Measurements from ENCODE around the gene NHS.
"Not testable (repeated sequence)": the region's sequence is repeated elsewhere in the genome, so short reads cannot be mapped to it uniquely, and the experiment has no call there.

NHS gene

DNA sequence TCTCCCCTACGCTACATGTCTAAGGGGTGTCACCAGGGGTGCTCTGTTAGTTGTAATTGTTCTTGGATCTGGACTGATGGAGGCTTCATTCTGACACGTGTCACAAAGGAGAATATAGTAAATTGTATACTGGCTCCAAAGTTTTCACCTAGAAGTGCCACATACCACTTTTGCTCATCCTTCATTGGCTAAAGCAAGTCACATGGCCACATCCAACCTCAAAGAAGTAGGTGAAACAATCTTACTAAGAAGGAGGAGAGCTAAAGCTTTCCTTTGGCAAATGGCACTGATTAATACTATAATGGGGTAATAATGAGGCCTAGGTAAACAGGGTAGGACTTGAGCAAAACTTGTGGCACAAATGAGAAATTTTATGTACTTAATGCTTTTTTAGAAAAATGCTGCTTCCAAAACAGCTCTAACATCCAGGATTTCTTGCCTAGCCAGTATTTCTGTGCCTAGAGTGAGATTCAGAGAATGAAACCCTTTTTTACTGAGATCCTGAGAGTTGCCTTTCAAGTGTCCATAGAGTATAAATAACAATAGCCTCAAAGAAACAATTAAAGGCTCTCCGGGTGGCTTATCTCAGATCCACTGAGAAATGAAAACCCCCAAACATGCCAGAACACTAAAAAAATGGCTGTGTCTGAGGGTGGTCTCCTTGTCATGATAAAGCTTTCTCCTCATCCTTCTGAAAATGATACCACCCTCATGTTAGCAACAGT, 34.7 kb downstream of the NHS start:
- DNase-seq = no peak

DNA sequence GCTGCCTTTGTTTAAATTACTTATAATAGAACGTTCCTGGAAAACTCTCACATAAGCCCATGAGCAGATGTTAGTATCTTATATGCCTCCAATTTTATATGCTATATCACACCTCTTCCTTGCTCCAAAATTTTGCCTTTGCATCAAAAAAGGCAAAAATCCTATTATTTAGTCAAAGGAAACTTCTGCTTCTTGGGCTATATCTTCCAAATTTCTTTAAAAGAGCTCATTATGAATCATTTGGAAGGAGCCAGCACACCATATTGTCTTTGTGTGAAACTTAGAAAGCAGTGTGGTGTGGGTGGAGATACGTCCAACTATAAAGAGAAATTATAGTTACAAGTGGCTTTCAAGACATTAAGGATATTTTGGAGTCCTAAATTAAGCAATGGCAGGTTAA, 35.7 kb downstream of the NHS start:
- DNase-seq = no peak

GRCh38 chrX:17411205-17411604, 36.2 kb downstream of the NHS start:
- DNase-seq = no peak

GRCh38 chrX:17412692-17413091, 37.7 kb downstream of the NHS start:
- no peak for DNase-seq

GRCh38 chrX:17413228-17413627, 38.2 kb downstream of the NHS start:
- DNase-seq = no peak

- DNase-seq = no peak
Measured at GRCh38 chrX:17414027-17414658, 39.1 kb downstream of the NHS start.

DNA sequence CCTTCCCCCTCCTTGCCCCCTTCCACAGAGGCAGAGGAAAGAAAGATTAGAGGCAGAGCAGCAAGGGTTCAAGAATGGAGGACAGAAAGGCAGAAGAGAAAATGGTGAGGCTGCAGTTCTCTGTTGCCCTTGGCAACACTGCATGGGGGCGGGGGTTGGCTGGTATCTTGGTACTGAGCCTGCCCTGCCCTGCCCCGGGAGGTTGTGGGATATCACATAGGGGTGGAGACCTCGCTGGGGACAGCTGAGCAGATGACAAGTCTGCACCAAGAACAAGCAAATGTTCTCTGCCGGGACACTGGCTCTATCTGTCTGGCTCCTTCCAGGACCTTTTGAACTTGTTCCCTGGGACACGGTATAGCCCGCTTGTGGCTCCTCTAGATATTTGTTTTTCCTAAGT, 39.8 kb downstream of the NHS start:
- no peak for DNase-seq

DNA sequence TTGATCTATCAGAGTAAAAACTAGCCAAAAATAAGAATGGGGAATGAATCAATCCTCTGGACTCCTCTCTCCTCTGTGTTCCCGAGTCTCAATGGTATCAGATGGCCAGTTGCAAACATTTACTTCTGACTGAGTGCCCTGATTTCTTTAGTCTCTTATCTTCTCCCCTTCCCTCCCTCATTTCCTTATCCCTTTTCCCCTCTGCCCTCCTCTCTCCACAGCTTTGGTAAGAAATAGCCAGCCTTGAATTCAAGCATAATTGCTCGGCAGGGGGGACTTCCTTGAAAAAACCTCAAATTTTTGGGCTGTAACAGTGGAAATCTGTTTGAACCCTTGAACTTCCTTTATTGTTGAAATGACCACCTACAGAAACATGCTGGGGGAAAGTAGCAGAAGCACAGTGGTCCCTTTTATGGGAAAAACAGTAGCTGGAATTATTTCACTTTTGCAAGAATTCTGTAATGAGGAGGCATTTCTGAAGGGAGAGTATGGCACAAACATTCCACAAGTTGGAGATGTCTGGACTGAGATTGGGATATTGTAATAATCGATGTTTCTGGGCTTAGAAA, 40.3 kb downstream of the NHS start:
- no peak for DNase-seq

- DNase-seq = no peak
Measured at GRCh38 chrX:17417372-17417771, 42.4 kb downstream of the NHS start.

DNA sequence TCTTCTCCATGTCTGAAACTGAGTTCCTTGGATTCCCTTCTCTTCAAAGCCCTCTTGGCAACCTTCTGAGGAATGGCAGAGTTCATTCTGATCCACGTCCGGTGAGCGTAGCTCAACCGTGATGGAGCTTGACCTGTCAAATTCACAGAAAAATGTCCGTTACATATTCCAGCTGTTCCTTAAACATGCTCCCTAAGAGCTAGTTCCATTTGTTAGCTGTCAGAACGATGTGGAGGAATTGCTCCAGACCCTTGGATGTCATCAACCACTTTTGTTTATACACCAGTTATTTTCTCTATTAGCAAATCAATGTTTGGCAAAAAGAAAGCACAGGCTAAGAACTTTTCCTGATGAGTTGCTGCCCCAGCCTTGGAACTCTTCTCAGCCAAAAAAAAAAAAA, 50.1 kb downstream of the NHS start:
- no peak for DNase-seq

GRCh38 chrX:17425551-17425950, 50.6 kb downstream of the NHS start:
- DNase-seq = no peak

DNA sequence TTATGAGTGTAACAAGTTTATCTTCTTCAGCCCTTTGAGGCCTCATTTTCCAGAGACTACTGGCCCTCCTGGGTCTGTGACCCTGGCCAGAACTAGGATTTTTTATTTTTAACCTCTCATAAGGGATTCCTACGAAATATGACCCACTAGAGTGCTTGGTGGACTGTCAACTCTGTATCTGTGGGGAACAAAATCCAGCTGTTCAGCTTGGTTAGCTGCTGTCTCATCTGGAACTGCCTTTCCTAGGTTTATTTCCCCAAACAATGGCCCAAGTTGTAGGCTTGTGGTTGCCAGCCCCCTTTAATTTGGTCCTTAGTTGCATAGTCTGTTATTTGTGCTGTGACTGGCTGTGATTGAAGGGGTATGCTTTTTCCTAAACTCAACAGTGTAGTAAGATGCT, 56.2 kb downstream of the NHS start:
- DNase-seq = no peak

GRCh38 chrX:17432158-17432557, 57.2 kb downstream of the NHS start:
- DNase-seq = no peak

GRCh38 chrX:17433965-17434364, 59.0 kb downstream of the NHS start:
- no peak for DNase-seq

- no peak for DNase-seq
Measured at GRCh38 chrX:17435476-17435875, 60.5 kb downstream of the NHS start.

GRCh38 chrX:17438221-17438620, 63.2 kb downstream of the NHS start:
- no peak for DNase-seq

- DNase-seq = no peak
Measured at GRCh38 chrX:17440258-17440657, 65.3 kb downstream of the NHS start.

DNA sequence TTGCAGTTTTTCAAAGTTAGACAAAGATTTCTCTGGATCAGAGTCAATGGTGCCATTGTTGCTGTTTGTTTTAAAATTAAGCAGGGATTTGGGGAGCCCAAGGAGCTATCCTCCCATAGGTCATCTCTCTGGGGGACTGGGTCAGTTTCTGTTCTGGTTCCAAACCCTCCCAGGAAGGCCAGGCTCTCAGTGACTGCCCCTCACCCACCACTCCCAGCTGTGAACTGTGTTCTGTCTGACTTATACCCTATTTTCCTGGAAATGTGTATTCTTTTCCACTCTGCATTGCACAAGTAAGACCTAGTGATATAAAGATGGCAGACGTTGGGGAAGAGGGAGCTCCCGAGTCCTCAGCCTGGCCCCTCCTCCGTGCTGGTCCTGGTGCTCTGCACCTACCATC, 65.8 kb downstream of the NHS start:
- no peak for DNase-seq

DNA sequence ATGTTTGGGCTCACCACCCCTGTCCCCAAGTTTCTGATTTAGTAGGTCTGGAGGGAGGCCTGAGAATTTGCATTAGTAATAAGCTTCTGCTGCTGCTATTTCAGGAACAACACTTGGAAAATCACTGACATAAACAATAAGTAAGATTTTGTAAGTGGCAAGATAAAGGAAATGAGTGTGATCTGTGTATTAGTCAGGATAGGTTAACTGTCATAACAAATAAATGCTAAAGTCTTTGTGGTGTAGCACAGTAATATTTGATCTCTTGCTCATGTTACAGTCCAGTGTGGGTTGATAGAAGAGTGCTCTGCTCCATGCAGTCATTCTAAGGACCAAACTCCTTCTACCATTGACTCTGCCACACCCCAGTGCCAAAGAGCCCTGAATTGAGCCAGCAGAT, 67.0 kb downstream of the NHS start:
- DNase-seq = no peak

- DNase-seq = no peak
Measured at GRCh38 chrX:17442898-17443297, 67.9 kb downstream of the NHS start.

GRCh38 chrX:17443556-17443955, 68.6 kb downstream of the NHS start:
- no peak for DNase-seq

GRCh38 chrX:17446269-17446668, 71.3 kb downstream of the NHS start:
- DNase-seq = not testable (repeated sequence)

DNA sequence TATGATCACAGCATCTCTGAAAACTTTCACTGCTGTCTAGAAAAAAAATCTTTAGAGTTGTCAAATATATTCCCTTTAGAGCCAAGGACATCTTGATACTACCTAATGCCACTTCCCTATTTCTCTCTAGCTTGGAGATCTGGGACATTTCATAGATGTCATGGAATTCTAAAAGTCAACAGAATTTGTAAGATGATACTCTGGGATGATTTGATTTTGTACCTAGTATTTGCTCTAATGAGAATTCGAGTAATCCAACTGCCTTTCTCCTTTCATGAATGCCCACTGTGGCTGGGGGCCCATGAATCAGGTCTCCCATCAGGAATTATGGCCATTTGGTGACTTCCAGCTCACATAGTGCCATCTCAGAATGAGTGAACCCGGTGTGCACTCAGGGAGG, 73.2 kb downstream of the NHS start:
- DNase-seq = no peak

GRCh38 chrX:17449866-17450265, 74.9 kb downstream of the NHS start:
- DNase-seq = no peak

GRCh38 chrX:17453788-17454187, 78.8 kb downstream of the NHS start:
- DNase-seq = no peak
